DOHH2 (cell line): Measurements from ENCODE around the gene ROPN1B.
A peak's percentile ranks its signal among the peaks of the same experiment; 100 is the strongest.
"Not testable (repeated sequence)": the region's sequence is repeated elsewhere in the genome, so short reads cannot be mapped to it uniquely, and the experiment has no call there.

Experiments used
- H3F3A ChIP-seq: fragments of 200-600 bp; sonication (generic), shearing (Covaris generic); 2 replicates; pipeline ENCODE4 v1.6.0; 2016; ENCODE audit warnings: antibody characterized with exemption, mild to moderate bottlenecking; ENCODE audit not compliant: control insufficient read depth, insufficient read depth
- H3K27ac ChIP-seq: fragments of 200-600 bp; sonication (generic); 2 replicates; pipeline ENCODE4 v1.5.1; 2014; ENCODE audit warnings: low read depth, mild to moderate bottlenecking, low read length, moderate library complexity
- H3K27me3 ChIP-seq: fragments of 200-600 bp; sonication (generic); 2 replicates; pipeline ENCODE4 v1.6.1; 2014; ENCODE audit warnings: mild to moderate bottlenecking, low read length, mixed read lengths; ENCODE audit not compliant: control insufficient read depth
- H3K36me3 ChIP-seq: fragments of 200-600 bp; sonication (generic); 2 replicates; pipeline ENCODE4 v1.6.1; 2014; ENCODE audit warnings: mild to moderate bottlenecking, low read length, moderate library complexity, mixed read lengths; ENCODE audit not compliant: control insufficient read depth
- H3K4me1 ChIP-seq: fragments of 200-600 bp; sonication (generic); 2 replicates; pipeline ENCODE4 v1.6.1; 2014; ENCODE audit warnings: mild to moderate bottlenecking, low read length, mixed read lengths; ENCODE audit not compliant: control insufficient read depth
- H3K4me2 ChIP-seq: fragments of 200-600 bp; sonication (generic); 2 replicates; pipeline ENCODE4 v1.6.0; 2014; ENCODE audit warnings: mild to moderate bottlenecking, low read length, moderate library complexity
- H3K4me3 ChIP-seq: fragments of 200-600 bp; sonication (generic); 2 replicates; pipeline ENCODE4 v1.5.1; 2014; ENCODE audit warnings: mild to moderate bottlenecking, low read length, mixed read lengths
- H3K79me2 ChIP-seq: fragments of 200-600 bp; sonication (generic); 2 replicates; pipeline ENCODE4 v1.6.1; 2014; ENCODE audit warnings: mild to moderate bottlenecking, low read length, mixed read lengths; ENCODE audit not compliant: control insufficient read depth
- H3K9me2 ChIP-seq: fragments of 200-600 bp; sonication (generic); replicated peaks from 2 replicates; pipeline ENCODE4 v1.6.1; 2014; ENCODE audit warnings: mild to moderate bottlenecking, low read length, mixed read lengths; ENCODE audit not compliant: control insufficient read depth
- H3K9me3 ChIP-seq: fragments of 200-600 bp; sonication (generic); 2 replicates; pipeline ENCODE4 v1.6.1; 2014; ENCODE audit warnings: antibody characterized with exemption, low read length, mixed read lengths; ENCODE audit not compliant: control insufficient read depth, insufficient read depth
- H4K20me1 ChIP-seq: fragments of 200-600 bp; sonication (generic); 2 replicates; pipeline ENCODE4 v1.6.0; 2014; ENCODE audit warnings: low read depth, mild to moderate bottlenecking, antibody characterized with exemption, low read length, moderate library complexity; ENCODE audit not compliant: control insufficient read depth, insufficient read depth
- CTCF ChIP-seq: fragments of 200-600 bp; sonication (generic); IDR thresholded peaks from one replicate; pipeline ENCODE4 v1.5.1; 2014; ENCODE audit warnings: antibody characterized with exemption, mild to moderate bottlenecking, low read depth, low read length; ENCODE audit not compliant: poor library complexity, severe bottlenecking

ROPN1B gene

GRCh38 chr3:125968701-125969592, at the start of gene ROPN1B:
ROPN1B (plus strand) TSS chr3:125969178; CDS start chr3:125972055, 2,877 bp downstream.
- peaks cover 32% of the 10 kb centered on the region for H3K27me3 ChIP-seq
- H3K4me1 ChIP-seq, H3K79me2 ChIP-seq, H3K4me2 ChIP-seq, H3K9me3 ChIP-seq, H3K9me2 ChIP-seq, H4K20me1 ChIP-seq, H3K36me3 ChIP-seq, H3F3A ChIP-seq, H3K4me3 ChIP-seq, H3K27ac ChIP-seq: not testable (repeated sequence)

GRCh38 chr3:125920191-125920590, 48.8 kb upstream of the ROPN1B start:
- not testable (repeated sequence) for H3K9me3 ChIP-seq, H3K36me3 ChIP-seq, H3K27me3 ChIP-seq, H3F3A ChIP-seq, H4K20me1 ChIP-seq, H3K4me2 ChIP-seq, H3K79me2 ChIP-seq, H3K27ac ChIP-seq, H3K9me2 ChIP-seq, H3K4me3 ChIP-seq
- H3K4me1 ChIP-seq, result peaks cover 19% of the 10 kb centered on the region

- H4K20me1 ChIP-seq, H3K9me2 ChIP-seq: not testable (repeated sequence)
Measured at GRCh38 chr3:125920751-125921279, 48.2 kb upstream of the ROPN1B start.

GRCh38 chr3:125921712-125922111, 47.3 kb upstream of the ROPN1B start:
- H4K20me1 ChIP-seq, H3K27me3 ChIP-seq, H3K27ac ChIP-seq, H3K36me3 ChIP-seq, H3K9me2 ChIP-seq, H3K4me3 ChIP-seq, H3K4me2 ChIP-seq, H3F3A ChIP-seq, H3K9me3 ChIP-seq, H3K79me2 ChIP-seq: not testable (repeated sequence)
- H3K4me1 ChIP-seq, result peaks cover 17% of the 10 kb centered on the region
- peak; percentile 55 for TF ChIP-seq CTCF

More at GRCh38 chr3:125920751-125921279, 48.2 kb upstream of the ROPN1B start:
- not testable (repeated sequence) for H3K27me3 ChIP-seq, H3K4me2 ChIP-seq, H3K27ac ChIP-seq, H3F3A ChIP-seq, H3K36me3 ChIP-seq, H3K9me3 ChIP-seq, H3K79me2 ChIP-seq, H3K4me3 ChIP-seq
- H3K4me1 ChIP-seq, result peaks cover 17% of the 10 kb centered on the region

GRCh38 chr3:125923324-125924115, 45.5 kb upstream of the ROPN1B start:
- not testable (repeated sequence) for H3K36me3 ChIP-seq, H3K4me2 ChIP-seq, H3K27ac ChIP-seq, H3F3A ChIP-seq, H3K9me3 ChIP-seq, H3K4me3 ChIP-seq, H3K79me2 ChIP-seq, H3K4me1 ChIP-seq, H3K9me2 ChIP-seq, H4K20me1 ChIP-seq, H3K27me3 ChIP-seq

GRCh38 chr3:125924276-125924675, 44.7 kb upstream of the ROPN1B start:
- not testable (repeated sequence) for H3F3A ChIP-seq, H4K20me1 ChIP-seq, H3K9me2 ChIP-seq, H3K27ac ChIP-seq, H3K79me2 ChIP-seq, H3K4me1 ChIP-seq, H3K9me3 ChIP-seq, H3K36me3 ChIP-seq, H3K4me3 ChIP-seq, H3K4me2 ChIP-seq, H3K27me3 ChIP-seq

GRCh38 chr3:125925727-125926126, 43.3 kb upstream of the ROPN1B start:
- not testable (repeated sequence) for H3K27ac ChIP-seq, H3K4me2 ChIP-seq, H4K20me1 ChIP-seq, H3F3A ChIP-seq, H3K9me2 ChIP-seq, H3K36me3 ChIP-seq, H3K79me2 ChIP-seq, H3K9me3 ChIP-seq, H3K4me3 ChIP-seq, H3K4me1 ChIP-seq, H3K27me3 ChIP-seq
